Raji (cell line): ENCODE measurements around the gene HMGN2.

Experiments
- POLR2A ChIP-seq: IDR thresholded peaks from 2 replicates; pipeline ENCODE4 v1.6.1; 2011; ENCODE audit warnings: low read depth, low read length, control low read depth; ENCODE audit not compliant: insufficient read depth

The HMGN2 gene

DNA sequence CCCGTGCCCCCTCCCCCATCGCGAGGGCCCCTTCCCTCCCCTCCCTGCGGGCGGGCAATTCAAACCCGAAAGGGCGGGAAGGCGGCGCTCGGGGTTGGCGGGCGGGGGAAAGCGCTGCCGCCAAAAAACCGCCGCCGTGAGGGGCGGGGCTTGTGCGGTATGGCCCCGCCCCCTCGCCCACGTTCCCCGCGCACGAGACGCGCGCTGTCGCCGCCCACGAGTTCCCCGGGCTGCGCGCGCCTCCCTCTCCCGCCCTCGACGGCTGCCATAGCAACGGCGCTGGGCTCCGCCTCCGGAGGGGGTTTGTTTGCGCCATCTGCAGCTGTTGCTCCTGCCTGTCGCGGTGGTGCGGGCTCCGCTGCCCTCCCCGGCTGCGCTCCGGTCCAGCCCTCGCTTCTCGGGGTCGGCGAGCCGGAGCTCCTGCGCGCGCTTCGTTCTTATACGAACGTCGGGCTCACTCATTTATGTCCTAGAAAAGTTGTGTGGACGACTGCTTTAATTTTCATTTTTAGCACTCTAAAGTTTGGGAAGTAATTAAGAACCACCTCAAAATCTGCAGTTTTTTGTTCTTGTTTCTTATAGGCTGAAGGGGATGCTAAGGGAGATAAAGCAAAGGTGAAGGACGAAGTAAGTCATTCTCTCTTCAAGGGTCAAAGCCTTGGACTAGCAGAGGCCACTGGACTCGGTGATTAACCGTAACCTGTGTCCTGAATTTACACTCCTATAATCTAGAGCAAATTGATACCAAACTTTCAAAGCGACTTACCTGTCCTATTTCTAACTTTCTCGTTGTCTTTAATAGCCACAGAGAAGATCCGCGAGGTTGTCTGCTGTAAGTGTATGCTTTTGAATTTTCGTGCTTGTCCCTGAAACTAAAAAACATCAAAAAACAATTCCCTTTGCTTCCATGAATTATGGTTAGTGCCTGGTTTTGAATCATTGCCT lies 933 bp downstream of the HMGN2 start:
- no peak for TF ChIP-seq POLR2A

DNA sequence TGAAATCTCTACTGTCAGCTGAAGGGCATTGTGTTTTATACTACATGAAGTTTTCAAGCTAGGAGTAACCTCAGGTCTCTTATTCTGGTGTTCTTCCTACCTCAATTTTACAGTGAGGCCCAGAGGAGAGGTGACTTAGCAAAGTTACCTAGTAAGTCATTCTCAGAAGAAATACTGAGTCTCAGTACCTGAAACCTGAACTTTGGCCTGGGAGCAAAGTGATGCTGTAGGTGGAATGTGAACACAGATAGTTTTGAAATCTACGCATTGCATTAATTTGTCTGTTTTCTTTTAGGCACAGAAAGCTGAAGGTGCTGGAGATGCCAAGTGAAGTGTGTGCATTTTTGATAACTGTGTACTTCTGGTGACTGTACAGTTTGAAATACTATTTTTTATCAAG lies 2.6 kb downstream of the HMGN2 start:
- TF ChIP-seq POLR2A: no peak

DNA sequence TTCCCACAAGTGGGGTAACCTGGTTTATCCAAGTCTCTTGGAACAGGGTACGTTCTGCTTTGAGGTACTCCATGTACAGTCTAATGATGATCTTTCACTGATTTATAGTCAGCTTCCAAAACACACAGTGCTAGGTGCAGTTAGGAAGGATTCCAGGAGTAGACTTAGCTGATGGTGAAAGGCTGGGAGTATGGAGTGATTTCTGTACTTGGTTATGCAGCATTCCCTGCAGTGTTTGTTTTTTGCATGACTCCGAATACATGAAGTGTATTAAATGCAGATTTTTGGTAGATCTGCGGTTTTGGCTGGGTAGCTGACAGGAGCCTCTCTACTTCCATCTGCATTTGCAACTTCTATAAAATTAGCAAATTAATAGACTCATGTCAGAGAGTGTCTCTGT lies 3.7 kb downstream of the HMGN2 start:
- TF ChIP-seq POLR2A: no peak

DNA sequence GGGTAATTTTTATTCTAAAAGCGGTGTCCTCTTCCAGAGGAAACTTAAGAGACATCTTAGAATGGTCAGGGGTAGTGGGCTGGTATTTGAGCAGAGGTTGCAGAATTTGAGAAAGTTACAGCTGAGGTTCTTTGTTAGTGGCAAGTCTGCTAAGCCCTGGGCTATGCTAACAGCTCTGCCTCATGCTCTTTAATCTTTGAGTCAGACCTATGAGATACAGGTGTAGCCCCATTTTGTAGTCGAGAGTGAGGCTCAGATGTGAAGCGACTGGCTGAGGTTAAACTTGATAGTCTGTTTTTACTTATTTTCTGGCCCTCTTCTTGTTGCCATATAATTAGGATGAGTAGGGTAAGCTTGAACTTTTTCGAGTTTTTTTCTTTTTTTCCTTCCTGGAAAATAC lies 4.7 kb downstream of the HMGN2 start:
- no peak for TF ChIP-seq POLR2A

DNA sequence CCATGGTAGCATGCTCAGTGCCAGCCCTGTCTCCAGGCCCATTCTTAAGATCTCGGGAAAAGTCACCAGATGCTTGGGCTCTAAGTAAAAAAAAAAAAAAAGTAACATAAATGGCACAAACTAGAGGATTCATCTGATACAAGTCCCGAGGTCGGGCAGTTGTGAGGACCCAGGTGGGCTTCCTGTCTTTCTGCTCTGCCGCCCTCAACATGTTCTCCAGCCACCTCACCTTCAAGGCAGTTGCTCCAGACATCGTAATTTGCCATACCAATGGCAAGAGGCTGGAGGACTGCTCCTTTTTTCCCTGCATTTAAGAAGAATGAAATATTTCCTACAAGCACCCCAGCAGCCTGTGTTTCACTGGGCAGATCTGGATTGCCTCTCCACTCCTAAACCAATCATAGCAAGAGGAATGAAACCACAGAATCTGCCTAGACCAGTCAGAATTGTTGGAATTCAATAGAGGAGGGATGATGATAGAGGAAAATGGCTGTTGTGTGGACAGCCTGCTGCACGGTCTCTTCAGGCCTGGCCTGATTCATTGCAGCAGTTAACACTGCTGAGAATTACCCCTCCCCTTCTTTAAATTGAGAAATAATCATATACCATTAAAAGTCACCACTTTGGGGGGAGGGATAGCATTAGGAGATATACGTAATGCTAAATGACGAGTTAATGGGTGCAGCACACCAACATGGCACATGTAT lies 5.4 kb downstream of the HMGN2 start:
- TF ChIP-seq POLR2A: 0 out of 2 replicates have a peak, but pooled peaks have one; percentile 14

DNA sequence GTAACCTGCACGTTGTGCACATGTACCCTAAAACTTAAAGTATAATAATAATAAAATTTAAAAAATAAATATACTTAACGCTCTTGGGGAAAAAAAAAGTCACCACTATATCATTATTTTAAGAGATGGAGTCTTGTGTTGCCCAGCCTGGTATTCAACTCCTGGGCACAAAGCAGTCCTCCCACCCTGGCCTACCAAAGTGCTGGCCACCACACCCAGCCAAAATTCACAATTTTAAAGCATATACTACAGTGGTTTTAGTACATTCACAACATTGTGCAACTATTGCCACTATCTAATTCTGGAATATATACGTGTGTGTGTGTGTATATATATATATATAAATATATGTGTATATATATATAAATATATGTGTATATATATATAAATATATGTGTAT lies 5.9 kb downstream of the HMGN2 start:
- TF ChIP-seq POLR2A: no peak

DNA sequence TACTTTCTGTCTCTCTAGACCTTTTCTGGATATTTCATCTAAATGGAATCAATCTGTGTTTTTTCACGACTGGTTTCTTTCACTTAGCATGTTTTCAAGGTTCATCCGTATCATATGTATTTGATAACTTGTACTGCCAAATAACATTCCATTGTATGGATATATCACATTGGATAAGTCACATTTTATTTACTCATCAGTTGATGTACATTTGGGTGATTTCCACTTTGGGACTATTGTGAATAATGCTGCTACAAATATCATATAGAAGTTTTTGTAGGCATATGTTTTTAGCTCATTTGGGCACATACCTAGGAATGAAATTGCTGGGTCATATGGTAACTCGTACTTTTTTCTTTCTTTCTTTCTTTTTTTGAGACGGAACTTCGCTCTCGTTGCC lies 6.7 kb downstream of the HMGN2 start:
- TF ChIP-seq POLR2A: no peak

DNA sequence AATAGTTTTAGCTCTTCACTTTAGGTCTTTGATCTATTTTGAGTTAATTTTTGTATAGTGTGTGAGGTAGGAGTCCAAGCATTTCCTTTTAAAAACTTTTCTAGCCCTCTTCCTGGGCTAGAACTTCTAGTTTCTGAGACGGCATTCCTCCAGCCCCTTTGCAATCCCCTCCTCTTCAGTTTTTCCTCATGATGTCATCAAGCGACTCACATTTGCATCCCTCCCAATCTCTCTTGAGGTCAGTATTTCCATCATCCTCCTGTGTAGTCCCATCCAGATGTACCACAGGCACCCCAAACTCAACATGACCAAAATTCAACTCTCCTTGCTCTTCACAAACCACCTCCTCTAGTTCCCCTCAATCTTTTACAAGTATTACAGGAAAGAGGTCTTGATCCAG lies 10.7 kb downstream of the HMGN2 start:
- no peak for TF ChIP-seq POLR2A

DNA sequence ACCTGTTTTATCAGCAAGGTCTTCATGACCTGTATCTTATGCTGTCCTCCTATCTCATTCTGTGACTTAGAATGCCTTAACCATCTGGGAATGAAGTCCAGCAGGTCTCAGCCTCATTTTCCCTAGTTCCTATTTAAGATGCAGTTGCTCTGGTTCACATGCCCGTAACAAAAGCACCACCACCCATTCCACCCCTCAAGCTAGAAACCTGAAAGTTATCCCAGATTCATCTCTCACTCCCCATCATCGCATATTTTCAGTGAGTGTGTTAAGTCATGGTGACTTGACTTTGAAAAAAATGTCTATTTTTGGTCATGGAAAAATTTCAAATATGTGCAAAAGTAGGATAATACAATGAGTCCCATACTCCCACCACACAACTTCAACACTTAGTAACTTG lies 11.7 kb downstream of the HMGN2 start:
- TF ChIP-seq POLR2A: no peak

DNA sequence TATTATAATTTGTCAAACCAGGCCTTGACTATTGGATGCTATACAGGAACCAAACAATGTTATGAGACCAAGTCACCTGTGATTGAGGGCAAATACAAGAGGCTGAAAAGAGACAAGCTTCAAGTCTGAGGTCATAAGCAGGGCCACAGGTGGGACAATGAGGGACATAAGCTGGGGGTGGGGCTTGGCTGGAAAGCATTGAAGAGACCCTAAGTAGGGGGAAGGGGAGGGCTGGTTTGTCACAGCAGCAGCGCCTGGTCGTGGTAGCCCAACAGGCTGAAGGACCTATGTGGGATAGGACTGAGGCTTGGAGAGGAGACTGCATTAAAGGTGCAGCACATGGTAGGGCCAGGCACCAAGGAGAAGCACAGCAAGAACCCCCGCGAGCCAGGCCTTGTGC lies 17.9 kb downstream of the HMGN2 start:
- TF ChIP-seq POLR2A: no peak

DNA sequence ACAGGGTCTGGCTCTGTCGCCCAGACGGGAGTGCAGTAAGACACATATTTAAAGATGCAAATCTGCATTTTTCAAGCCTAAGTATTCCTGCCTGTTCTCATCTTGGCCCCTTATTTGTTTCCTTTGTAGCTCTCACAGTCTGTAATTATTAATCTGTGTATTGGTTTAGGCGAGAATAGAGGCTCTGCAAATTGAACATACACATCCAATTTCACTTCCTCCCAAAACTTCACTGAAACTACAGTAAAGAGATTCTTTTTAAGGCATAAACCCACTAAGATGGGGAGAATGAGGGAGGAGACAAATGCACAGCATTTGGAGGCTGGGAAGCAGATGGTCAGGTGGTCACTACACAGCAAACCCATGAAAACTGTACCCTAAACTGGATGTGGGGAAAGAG lies 21.0 kb downstream of the HMGN2 start:
- no peak for TF ChIP-seq POLR2A

DNA sequence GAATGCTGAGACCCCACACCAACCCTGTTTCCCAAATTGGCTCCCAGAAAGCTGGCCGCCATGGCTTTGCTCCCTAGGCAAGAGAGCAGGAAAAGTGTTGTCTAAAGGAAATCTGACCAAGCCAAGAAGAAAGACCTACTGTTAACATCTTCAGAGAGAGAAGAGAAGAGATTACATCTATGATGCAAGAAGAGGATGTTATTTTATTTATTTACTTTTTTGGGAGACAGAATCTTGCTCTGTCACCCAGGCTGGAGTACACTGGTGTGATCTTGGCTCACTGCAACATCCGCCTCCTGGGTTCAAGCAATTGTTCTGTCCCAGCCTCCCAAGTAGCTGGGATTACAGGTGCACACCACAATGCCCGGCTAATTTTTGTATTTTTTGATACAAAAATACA lies 21.7 kb downstream of the HMGN2 start:
- TF ChIP-seq POLR2A: no peak

DNA sequence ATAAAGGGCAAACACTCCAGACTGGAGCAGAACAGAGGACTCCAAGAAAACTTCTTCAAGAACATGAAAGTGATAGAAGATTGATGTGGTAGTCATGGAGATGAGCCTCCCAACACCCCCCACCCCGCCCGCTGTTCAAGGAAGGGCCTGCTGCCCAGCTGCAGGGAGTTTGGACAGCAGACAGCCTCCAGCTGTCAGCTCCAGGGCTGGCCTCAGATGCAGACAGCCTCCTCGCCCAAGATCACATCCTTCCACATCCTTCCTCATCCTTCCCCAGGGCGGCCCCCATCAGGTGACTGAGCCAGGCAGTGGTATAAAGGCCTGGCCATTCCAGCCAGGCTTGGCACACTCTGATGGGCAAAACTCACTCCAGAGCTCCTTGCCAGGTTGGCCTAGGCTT lies 24.6 kb downstream of the HMGN2 start:
- TF ChIP-seq POLR2A: no peak

DNA sequence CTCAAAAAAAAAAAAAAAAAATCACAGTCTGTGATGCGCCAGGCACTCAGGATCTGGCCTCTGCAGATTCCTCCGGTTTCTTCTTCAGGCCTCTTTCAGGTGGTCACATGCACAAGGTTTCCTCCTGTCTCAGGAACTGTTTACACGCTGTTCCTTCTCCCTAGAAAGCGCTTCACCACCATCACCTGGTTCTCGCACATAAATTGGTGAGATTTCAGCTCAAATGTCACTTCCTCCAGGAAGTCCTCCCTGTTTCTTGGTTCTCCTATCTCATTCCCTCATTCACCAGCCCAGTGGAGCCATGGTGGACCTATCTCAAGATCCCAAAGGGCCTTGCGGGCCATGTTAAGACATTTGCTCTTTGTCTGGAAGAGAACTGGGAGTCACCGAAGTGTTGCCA lies 26.7 kb downstream of the HMGN2 start:
- no peak for TF ChIP-seq POLR2A

DNA sequence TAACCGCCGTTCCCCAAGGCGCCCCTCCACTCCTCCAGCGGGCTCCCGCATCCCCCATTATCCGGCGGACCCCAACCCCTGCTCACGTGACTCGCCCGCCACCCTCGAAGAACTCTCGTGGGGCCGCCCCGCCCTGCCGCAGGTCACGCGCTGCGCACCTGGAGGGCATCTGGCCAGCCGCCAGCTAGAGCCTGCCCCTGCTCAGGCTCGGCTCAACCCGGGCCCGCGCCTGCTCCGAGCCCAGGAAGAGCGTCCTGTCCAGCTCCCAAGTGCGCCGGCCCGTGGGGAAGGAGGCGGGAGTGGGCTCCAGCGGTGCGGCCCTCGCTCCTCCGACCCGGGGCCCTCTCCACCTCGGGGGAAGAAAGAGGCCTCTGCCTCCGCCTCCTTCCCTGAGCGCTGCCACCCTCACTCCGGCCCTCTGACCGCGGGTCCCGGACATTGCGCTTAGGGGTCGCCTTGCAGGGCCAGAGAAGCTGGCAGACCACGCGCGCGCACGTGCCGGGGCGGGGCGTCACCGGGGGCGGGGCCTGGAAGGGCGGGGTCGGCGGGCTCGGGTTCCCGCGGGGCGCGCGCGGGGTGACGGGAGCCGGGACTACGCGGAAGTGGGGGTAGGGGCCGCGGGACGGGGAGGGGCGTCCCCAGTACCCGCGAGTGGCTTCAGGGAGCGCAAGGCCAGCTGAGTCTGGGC lies 28.4 kb downstream of the HMGN2 start:
- peak; percentile 95 for TF ChIP-seq POLR2A
